IPS DF 19.7 (cell line): ENCODE data around the gene ADGRL3.
"Not testable (repeated sequence)": the region's sequence is repeated elsewhere in the genome, so short reads cannot be mapped to it uniquely, and the experiment has no call there.

Source experiments
- DNase-seq: peaks from one replicate; pipeline ENCODE4 v3.0.0-alpha.2; 2013; ENCODE audit warnings: low read depth, low spot score

ADGRL3 gene

DNA sequence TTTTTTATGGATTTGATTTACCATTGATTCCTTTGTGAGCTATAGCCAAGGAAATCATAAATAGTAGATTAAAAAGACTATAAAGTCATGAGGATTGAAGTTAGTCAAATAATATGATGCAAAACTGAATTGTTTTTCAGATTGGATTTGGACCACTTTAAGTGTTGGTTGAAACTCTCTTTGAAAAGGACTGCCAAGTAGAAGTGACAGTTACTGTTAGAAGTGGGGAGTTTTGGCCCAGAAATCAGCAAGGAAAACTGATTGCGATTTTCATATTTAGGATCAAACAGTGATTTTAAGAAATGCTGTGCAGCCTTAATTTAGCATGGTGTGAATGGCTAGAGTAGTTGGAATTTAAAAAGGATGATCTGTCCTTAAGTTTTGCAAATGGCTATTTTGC, 4.9 kb downstream of the ADGRL3 start:
- DNase-seq = no peak

DNA sequence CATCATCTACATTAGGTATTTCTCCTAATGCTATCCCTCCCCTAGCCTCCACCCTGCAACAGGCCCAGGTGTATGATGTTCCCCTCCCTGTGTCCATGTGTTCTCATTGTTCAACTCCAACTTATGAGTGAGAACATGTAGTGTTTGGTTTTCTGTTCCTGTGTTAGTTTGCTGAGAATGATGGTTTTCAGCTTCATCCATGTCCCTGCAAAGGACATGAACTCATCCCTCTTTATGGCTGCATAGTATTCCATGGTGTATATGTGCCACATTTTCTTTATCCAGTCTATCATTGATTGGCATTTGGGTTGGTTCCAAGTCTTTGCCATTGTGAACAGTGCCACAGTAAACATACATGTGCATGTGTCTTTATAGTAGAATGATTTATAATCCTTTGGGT, 7.0 kb downstream of the ADGRL3 start:
- DNase-seq = not testable (repeated sequence)

DNA sequence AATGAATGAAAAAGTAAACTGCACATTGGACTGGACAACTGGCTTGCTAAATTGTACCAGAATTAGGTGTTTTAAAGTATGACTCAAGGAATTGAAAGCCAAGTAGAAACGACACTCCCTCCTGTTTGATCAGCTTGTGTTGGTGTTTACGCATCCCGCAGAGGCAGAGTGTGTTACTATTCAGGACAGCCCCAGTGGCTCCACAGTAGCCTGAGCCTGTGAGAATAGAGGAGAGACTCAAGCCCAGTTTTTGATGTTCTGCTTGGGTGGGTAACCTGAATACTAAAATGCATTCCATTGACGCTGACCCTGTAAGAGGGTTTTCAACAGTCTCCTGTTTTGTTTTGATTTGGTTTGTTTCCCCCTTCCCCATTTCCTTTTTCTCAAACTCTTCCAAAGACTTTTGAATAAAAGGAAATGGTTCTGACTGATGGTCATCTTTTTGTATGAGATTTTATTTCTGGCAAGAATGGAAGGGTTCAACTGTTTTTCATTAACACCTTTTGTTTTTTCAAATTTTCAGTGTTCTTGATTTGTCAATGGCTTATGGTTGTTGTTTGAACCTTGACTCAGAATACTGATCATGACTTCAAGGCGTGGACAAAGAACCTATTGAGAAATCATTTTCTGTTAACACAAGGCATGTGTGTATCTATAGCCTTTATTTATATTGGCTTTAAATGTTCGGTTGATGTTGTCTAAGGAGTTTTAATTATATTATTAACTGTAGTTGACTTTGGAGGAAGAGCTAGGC, 10.2 kb downstream of the ADGRL3 start:
- DNase-seq = no peak

DNA sequence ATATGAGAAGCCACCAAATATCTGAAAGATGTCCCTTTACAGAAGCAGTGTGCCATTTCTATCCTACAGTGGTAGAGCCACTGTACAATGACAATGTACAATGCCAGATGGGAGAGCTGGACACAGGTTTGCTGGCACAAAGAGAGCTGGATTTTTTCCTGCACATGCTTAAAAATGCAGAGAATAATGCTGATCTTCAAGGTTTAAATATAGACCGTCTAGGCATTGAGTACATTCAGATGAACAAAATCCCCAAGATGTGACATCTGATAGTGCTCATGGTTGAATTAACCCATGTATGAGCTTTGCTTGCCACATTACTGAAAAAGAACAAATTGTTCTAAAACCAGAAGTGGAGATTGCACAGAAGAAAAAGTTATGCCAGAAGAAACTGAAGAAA, 11.7 kb downstream of the ADGRL3 start:
- no peak for DNase-seq

DNA sequence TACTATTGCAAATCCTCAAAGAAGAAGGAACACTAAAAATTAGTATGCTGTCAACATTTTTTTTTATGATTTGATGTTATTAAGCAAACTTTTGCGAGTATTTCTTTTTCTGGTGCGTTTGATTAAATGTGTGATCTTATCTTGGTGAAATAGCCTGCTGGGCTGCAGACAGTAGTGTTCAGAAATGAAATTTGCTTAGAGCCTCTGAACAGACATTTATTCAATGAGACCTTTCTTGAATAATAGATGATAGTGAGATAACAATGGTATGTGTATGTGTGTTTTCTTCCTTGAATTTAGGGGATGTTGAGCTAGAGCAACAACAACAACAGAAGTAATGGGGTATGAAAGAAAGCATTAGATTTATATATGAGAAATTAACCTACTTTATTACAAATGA, 12.7 kb downstream of the ADGRL3 start:
- DNase-seq = no peak

DNA sequence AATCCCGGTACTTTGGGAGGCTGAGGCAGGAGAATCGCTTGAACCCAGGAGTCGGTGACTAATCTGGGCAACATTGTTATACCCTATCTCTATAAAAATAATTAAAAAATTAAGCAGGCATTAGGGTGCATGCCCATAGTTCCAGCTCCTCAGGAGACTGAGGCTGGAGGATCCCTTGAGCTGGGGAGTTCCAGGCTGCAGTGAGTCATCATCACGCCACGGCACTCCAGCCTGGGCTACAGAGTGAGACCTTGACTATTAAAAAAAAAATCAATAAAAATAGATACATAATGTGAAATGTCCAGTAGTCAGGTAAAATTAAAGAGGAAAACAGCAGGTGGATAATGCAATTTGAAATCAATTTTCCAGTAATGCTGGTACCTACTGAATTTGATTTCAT, 14.6 kb downstream of the ADGRL3 start:
- DNase-seq = no peak

DNA sequence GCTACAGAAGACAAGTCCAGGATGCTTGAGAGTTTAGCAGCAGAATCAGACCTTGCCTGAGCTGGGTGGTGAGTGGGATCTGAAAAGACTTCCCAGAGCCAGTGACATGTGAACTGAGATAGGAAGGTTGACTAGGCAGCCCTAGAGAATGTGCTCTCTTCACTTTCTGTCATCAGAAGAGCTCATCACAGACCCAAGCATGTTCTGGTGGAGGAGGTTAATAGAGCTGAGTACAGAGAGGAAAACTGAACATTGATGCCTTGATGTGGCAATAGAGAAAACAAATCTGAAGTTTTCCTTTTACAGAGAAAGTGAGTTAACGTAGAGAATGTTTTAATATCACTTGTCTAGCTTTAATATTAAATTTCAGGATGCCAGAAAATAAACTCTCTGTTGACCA, 17.1 kb downstream of the ADGRL3 start:
- DNase-seq = no peak

DNA sequence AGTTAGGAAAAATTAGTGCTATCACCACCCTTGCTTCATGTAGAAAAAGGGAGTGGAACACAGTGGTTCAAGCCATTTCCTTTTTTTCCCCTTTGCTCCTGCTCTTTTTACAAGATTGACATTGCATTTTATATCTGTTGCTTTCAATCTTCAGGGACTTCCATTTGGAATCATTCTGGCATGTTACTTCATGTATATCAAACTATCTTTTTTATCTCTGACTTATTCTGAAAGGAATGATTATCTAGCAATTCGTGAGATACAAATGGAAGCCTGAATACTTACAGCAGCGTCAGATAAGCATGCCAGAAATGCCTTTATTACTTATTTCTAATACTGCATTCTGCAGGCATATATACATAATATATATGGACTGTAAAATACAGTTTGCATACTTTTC, 20.4 kb downstream of the ADGRL3 start:
- DNase-seq = no peak

DNA sequence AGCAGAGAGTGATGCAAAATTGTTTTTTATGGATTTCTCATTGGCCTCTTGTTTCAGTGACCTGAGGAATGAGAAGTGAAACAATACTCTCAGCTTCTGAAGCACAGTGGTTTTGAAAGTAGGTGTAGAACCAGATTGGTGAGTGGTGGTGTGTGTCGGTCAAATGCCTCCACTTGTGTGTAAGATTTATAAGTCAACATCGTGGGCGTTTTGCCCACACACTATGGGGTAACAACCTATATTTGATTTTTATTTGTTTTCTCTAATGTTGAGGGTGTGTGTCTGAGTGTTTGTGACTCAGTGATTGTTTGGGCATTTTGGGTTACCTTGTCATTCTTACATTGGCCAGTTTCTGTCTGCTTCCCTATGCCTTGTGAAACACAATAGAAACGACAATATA, 23.3 kb downstream of the ADGRL3 start:
- no peak for DNase-seq

DNA sequence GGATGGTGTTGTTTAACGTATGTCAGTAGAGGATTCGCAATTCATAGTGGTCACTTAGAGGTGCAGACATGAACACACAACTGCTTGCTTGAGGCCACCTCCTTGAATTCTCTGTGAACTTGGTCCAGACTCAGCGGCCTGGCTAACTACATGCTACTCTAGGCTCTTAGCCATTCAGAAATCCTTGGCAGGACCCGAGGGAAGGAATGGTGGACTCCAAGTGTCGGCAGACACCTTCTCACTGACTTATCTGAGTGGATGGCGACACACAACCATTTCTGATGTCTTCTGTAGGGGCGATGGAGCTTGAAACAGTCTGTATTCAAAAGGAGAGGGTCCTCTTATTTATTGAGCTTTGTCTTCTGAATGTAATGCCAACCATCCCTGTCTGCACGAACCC, 24.4 kb downstream of the ADGRL3 start:
- no peak for DNase-seq

DNA sequence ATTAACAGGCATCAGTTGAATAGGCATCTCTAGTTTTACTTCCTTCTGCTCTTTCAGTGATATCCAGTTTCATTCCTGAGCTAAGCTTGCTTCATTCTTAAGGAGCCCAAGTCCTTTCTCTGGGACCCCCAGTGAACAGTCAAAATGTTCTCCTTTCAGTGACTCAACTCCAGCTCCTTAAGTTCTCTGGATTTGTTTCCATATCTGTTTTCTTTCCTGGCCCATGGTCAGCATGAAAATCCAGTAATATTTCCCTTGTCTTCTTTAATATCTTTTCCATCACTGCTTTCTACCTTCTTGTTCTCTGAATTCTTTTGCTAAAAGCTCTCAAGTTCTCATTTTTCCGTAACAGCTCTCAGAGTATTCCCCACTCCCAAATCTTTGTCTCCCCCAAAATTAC, 25.5 kb downstream of the ADGRL3 start:
- no peak for DNase-seq

DNA sequence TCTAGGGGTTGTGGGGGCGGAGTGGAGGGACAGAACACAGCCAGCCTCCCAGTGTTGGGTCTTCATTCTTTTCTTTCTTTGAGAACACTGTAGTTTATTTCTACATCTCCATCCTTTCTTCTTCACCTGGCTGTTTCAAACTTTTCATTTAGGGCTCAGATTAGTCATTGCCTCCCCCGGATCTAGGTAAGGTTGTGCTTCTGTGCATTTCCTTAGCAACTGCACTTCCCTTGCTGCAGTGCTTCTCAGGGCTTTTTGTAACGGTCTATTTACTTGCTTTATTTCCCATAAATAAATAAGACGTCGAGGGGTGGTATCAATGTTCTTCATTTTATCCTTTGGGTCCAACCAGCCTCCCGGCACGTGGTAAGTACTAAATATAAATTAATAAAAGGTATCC, 31.3 kb downstream of the ADGRL3 start:
- DNase-seq = no peak

DNA sequence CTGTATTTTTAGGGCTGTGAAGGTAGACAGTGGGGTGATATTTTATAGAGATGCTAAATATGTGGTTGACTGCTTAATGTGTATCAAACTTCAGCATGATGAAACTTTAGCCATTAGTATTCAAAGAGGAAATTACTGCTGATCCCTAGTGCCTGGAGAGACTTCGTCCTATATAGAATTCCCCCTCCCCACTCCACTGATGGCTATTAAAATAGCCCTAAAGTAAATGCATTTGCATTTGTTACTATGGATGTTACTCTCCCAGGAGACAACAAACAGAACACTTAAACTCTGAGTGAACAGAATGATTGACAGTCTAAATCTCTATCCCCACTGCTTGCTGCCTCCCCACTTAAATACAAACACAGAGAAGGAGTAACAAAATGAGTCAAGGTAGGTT, 39.1 kb downstream of the ADGRL3 start:
- DNase-seq = no peak

DNA sequence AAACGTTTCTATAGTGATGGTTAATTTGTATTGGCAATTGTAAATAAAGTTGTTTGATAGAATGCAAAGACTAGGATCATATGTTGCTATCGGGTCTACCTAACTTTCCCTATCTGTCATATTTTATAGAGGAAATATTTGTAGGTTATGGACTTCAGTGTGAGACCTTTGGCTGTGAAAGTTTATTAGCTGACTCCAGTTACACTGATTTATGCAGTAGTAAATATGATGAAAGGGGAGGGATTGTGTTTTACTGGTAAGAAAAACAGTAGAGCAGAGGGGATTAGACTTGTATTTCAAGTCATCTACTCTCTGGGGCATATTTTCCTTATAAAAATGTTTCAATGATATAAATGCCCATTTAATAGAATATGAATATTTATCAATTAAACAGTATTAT, 43.8 kb downstream of the ADGRL3 start:
- no peak for DNase-seq

DNA sequence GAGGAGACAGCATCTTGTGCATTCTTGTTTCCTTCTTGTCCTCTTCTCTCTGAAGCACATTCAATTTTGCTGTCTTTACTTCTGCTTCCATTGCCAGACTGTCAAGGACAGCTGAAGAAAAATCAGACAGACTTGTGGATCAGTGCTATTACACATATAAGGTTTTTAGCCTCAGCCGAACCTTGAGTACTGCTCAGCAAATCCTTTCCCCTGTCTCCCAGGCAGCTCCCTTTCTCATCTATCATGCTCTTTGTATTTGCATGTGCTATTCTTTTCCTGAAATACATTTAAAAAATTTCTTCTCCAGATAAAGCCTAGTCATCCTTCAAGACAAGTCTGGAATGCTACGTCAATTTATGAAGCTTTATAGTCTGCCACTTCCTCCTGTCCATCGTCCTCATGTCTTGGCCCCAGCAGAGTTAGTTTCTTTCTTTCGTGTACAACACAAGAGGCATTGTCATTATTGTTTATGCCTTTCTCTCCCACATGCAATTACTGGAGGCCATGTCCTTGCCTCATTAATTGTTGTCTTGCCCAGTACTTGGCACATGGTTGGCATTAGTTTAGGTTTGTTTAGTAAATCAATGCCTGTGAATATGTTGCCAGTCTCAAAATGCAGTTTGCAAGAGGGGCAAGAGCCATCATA, 45.1 kb downstream of the ADGRL3 start:
- DNase-seq = no peak

DNA sequence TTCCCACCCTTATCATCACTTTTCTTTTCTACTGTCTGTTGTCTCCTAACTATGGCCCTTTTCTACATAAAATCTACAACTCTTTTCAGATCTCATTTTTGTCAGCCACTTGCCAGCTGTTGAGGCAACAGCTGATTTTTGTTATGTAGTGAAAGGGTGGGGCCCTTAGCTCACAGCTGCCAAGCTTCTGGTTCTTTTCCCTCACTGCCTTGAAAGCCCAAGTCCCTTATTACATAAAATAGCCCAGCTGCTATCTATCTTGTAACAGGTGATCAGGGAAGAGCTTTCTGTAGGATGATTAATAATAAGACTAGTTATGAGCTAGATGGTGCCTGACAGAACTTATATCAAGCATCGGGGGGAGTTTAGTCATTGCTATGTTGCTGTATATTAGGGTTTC, 45.9 kb downstream of the ADGRL3 start:
- no peak for DNase-seq

DNA sequence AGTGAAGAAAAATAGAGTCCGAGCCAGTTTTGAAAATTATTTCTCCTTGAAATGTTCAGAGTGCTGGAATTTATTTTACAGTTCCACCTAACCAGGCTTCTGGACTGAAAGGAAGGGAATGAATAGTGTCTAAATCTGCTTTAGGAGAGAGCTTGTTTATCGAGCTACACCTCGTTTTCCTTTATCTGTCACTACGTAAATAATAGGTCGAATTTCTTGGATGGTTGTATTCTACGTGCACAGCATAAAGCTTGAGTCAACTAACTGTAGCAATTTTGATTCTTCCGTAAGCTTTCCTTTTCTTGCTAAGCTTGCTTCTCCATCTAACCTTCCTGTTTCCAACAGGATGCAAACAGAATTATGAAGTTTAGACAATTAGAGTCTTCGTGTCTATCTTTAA, 48.6 kb downstream of the ADGRL3 start:
- DNase-seq = no peak

DNA sequence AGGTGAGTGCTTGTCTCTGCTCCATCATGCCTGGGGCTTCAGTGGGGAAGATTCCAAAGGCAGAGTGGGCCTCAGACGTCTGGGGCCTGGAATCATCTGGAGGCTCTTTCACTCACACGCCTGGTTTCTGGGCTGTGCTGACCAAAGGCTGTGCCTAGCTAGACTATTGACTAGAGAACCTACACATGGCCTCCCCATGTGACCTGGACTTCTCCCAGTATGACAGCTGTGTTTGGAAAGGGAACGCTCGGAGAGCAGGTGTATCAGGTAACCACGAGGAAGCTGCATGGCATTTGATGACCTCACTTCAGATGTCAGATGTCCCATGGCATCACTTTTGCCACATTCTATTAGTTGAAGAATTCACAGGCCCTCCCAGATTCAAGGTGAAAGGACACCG, 51.0 kb downstream of the ADGRL3 start:
- DNase-seq = no peak

DNA sequence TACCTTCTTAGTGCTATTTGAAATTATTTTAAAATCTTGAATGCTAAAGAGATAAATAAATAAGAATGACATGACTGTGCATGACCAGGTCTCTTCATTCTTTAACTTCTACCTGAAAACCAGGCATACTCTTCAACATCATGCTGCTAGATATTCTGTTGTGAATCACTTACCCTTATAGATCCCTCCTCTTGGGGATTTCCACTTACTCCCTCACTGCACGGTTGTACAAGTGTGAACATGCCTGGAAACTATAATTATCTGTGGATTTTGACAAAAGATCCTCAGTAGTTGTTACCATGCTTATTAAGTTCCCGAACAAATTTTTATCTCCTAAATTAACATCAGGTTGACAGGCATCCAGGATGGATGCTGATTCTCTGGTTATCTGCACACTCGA, 54.3 kb downstream of the ADGRL3 start:
- no peak for DNase-seq

DNA sequence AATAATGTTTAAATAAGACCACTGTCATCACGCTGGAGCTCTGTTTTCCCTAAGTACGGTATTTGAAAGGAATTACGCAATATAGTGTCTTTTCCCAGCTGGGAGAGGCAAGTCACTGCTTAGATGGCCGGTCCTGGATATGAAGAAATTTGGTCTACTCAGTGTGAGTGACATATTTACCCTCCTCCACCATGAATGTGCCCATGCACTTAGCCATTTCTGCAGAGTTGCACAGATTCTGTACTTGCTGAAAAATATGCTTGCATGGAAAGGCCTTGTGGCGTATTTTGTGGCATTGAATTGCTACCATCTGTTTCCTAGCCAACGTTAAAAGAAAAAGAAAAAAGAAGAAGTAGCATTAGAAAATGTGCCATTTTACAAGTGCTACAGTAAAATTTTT, 73.1 kb downstream of the ADGRL3 start:
- no peak for DNase-seq

DNA sequence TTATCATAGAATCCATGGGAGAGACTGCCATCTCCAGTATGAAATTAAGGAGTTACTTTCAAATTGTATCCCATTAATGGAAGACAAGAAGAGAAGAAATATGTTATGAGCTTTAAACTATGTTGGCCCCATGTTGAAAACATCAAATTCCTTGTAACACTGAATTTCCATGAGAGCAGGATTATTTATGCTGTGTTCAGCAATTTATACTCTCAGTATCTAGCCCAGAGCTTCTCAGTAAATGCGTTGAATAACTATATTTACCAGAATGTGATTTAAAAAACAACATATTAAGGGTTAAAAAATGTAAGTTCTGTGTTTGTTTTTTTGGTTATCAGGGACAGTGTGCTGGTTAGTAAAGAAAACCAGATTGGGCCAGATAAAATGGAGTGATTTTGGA, 74.2 kb downstream of the ADGRL3 start:
- DNase-seq = no peak

DNA sequence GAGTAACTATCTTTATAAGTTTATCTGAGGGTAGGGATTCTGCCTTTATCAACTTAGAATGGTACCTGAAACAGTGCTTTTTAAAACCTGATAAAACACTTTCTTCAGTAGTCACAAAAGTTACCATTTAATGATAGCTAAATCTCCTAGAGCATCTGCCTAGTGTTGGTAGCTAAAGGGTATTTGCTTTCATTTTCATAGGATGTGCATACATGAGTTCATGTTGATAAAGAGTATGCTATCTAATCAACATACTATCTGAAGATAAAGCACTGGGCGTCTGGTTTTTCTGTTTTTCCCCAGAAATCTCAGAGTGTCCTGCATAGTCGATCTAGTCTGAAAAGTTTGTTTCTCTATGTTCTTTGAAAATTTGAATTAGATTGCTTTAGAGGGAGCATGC, 75.1 kb downstream of the ADGRL3 start:
- no peak for DNase-seq

DNA sequence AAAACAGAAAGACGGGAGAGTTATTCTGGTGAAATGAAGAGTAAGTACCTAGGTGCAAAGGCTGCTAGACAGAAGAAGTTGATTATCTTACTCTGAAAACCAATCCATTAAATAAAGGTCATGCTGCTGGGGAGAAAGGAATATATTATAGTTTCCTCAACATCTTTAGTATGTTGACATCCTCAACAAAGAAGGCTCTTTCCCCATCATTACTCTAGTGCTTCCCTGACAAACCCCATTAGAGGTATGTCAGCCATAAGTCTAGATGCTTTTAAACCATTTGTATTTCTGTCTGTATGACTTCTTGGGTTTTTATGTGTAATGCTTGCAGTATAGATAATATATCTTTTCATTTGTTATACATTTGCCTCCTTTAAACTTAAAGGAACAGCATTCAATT, 75.9 kb downstream of the ADGRL3 start:
- no peak for DNase-seq
